ENCODE data around the gene ORC6.

The ORC6 gene

GRCh38 chr16:46737621-46738214 is 48.3 kb downstream of the ORC6 start:
- no peak overlapping the region for H3K4me2 ChIP-seq (ENCODE audit: low read length)
- peaks cover 9% of the 10 kb centered on the region for H3K27me3 ChIP-seq (ENCODE audit: control insufficient read depth, insufficient read depth, low read length)
- H3K9me3 ChIP-seq (replicated peaks; ENCODE audit: low read length): no peaks in the 10 kb centered on the region
- H3K9ac ChIP-seq (ENCODE audit: low read depth, low read length): no peak overlapping the region
- H3K4me3 ChIP-seq (ENCODE audit: low read length): no peak overlapping the region
- H3K4me1 ChIP-seq (ENCODE audit: control insufficient read depth, insufficient read depth, low read length): no peaks in the 10 kb centered on the region
- no peaks in the 10 kb centered on the region for H3K36me3 ChIP-seq (ENCODE audit: insufficient read depth, low read length)

- H3K4me1 ChIP-seq (ENCODE audit: control insufficient read depth, insufficient read depth, low read length): peaks cover 7% of the 10 kb centered on the region
- H3K27me3 ChIP-seq (ENCODE audit: control insufficient read depth, insufficient read depth, low read length): no peaks in the 10 kb centered on the region
- no peak overlapping the region for H3K9ac ChIP-seq (ENCODE audit: low read depth, low read length)
- no peak overlapping the region for H3K4me3 ChIP-seq (ENCODE audit: low read length)
- no peak overlapping the region for H3K4me2 ChIP-seq (ENCODE audit: low read length)
- H3K9me3 ChIP-seq (replicated peaks; ENCODE audit: low read length): no peaks in the 10 kb centered on the region
- no peaks in the 10 kb centered on the region for H3K36me3 ChIP-seq (ENCODE audit: insufficient read depth, low read length)
Measured at GRCh38 chr16:46739934-46740333, 50.5 kb downstream of the ORC6 start.

GRCh38 chr16:46743232-46743719 is 53.8 kb downstream of the ORC6 start:
- no peak overlapping the region for H3K9ac ChIP-seq (ENCODE audit: low read depth, low read length)
- peak overlapping the region; percentile 30 for H3K4me2 ChIP-seq (ENCODE audit: low read length)
- H3K4me1 ChIP-seq (ENCODE audit: control insufficient read depth, insufficient read depth, low read length): peaks cover 7% of the 10 kb centered on the region
- no peaks in the 10 kb centered on the region for H3K27me3 ChIP-seq (ENCODE audit: control insufficient read depth, insufficient read depth, low read length)
- no peaks in the 10 kb centered on the region for H3K9me3 ChIP-seq (replicated peaks; ENCODE audit: low read length)
- no peaks in the 10 kb centered on the region for H3K36me3 ChIP-seq (ENCODE audit: insufficient read depth, low read length)
- H3K4me3 ChIP-seq (ENCODE audit: low read length): peak overlapping the region; percentile 2

- Histone ChIP-seq H3K36me3 (ENCODE audit: insufficient read depth, low read length) (no peaks in the 10 kb centered on the region), H3K4me1 (ENCODE audit: control insufficient read depth, insufficient read depth, low read length) (peaks cover 7% of the 10 kb centered on the region), H3K4me2 (ENCODE audit: low read length) (no peak overlapping the region), H3K27me3 (ENCODE audit: control insufficient read depth, insufficient read depth, low read length) (peaks cover 5% of the 10 kb centered on the region), H3K4me3 (ENCODE audit: low read length) (no peak overlapping the region), H3K9me3 (replicated peaks; ENCODE audit: low read length) (no peaks in the 10 kb centered on the region), H3K9ac (ENCODE audit: low read depth, low read length) (no peak overlapping the region)
Measured at GRCh38 chr16:46745617-46746016, 56.2 kb downstream of the ORC6 start.

GRCh38 chr16:46746821-46747776 is 57.6 kb downstream of the ORC6 start:
- Histone ChIP-seq H3K36me3 (ENCODE audit: insufficient read depth, low read length) (no peaks in the 10 kb centered on the region), H3K9me3 (replicated peaks; ENCODE audit: low read length) (no peaks in the 10 kb centered on the region), H3K4me1 (ENCODE audit: control insufficient read depth, insufficient read depth, low read length) (peaks cover 7% of the 10 kb centered on the region), H3K4me2 (ENCODE audit: low read length) (no peak overlapping the region), H3K27me3 (ENCODE audit: control insufficient read depth, insufficient read depth, low read length) (peaks cover 9% of the 10 kb centered on the region), H3K4me3 (ENCODE audit: low read length) (no peak overlapping the region), H3K9ac (ENCODE audit: low read depth, low read length) (no peak overlapping the region)

All from skeletal muscle satellite cell (primary cell).